ENCODE results near the gene CGGBP1.

DNA sequence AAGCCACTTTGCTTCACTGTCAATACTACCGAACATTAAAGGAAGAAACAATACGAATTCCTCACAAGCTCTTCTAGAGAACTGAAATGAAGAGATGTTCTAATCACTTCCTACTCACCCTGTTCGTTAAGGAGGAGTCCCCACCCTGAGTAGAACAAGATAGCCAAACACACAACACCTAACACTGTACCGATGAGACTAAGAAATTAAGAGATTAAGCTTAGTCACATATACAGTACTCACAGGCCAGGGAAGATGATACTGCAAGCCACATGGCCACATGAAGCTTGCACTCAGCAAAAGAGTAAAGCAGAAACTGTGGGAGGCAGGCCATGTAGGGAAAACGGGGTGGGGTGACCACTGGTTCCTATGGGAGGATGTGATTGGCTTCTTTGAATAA is 48.0 kb downstream of the CGGBP1 start:
- TF ChIP-seq, protein P1, sequence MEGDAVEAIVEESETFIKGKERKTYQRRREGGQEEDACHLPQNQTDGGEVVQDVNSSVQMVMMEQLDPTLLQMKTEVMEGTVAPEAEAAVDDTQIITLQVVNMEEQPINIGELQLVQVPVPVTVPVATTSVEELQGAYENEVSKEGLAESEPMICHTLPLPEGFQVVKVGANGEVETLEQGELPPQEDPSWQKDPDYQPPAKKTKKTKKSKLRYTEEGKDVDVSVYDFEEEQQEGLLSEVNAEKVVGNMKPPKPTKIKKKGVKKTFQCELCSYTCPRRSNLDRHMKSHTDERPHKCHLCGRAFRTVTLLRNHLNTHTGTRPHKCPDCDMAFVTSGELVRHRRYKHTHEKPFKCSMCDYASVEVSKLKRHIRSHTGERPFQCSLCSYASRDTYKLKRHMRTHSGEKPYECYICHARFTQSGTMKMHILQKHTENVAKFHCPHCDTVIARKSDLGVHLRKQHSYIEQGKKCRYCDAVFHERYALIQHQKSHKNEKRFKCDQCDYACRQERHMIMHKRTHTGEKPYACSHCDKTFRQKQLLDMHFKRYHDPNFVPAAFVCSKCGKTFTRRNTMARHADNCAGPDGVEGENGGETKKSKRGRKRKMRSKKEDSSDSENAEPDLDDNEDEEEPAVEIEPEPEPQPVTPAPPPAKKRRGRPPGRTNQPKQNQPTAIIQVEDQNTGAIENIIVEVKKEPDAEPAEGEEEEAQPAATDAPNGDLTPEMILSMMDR (conservative IDR thresholded peaks at IDR 0.05; ENCODE audit: low read length), result no peak
- no peak for TF ChIP-seq EZH2phosphoT487 (IDR thresholded peaks at IDR 0.05; ENCODE audit: borderline replicate concordance, low read depth, low read length)
